Activated naive CD8-positive, alpha-beta T cell treated with anti-CD3 and anti-CD28 coated beads, Interleukin-2, amount 50 U/mL, for 16 hours (primary cell): ENCODE data around the gene TULP1.
A peak's percentile ranks its signal among the peaks of the same experiment; 100 is the strongest.

Experiments
- DNase-seq: peaks from one replicate; pipeline ENCODE4 v3.0.0-alpha.2; 2020; ENCODE audit warnings: low read depth, low spot score

TULP1 gene

DNA sequence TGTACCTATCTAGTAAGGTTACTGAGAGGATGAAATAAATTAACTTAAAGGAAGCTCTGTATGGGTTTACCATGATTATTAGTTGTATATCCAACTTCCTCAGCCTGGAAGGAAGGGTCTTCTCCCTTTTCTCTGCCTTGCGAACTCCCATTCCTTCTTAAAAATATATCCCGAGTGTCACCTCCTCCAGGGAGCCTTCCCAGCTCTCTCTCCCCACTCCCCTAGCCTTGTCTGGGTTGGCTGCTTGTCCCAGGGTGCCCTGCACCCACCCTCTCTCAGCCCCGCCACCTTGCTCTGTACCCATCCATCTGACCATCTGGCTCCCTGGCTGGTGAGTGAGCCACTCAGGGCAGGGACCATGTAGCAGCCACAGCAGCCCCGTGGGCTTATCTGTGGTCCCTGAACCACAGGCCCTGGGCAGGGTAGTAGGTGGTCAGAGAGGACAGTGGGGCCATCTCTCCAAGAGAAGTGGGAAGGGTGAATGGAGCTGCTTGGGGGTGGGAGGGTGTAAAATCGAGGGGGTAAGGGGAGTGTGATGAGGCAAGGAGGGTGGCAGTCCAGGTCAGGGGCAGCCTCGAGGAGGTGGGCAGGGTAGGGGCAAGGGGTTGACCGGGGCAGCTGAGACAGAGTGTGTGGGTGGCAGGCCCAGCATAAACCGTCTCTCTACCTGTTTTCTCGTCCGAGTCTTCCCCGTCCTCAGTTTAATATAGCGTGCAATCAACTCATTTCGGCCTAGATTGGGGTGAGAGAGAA is 28.6 kb downstream of the TULP1 start:
- DNase-seq: no peak

DNA sequence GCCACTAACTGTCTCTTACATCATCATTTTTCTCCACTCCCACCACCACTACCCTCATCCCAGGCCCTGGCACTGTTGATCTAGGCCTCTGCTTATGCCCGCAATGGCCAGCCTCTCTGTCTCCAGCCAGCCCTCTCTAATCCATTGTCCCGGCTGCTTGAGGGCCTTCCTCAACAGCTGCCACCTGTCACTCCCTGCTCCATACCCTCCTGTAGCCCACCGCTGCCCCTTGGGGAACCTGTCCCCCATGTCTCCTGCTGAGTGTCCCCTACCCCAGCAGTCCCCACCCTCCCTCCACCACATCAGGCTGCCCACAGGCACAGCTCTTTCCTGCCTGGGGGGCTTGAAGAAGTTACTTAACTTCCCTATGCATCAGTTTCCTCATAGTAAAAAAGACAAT is 29.2 kb downstream of the TULP1 start:
- no peak for DNase-seq

DNA sequence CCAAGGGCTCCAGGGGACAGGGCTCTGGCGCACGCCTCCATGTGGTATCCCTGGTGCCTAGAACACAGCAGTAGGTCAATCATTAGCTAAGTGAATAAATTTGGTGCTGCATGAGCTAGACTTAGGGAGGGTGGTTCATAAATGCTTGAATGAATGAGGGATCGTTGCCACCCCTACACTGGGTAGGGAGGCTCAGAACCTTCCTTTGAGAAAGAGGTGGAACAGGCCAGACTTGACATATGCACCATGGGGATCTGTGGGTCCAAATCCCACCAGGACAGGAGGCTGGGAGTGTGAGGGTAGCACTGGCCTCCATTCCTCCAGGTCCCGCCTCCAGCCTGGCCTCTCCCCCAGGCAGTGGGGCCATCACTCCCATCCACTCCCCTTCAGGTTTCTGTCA is 29.6 kb downstream of the TULP1 start:
- DNase-seq: no peak

DNA sequence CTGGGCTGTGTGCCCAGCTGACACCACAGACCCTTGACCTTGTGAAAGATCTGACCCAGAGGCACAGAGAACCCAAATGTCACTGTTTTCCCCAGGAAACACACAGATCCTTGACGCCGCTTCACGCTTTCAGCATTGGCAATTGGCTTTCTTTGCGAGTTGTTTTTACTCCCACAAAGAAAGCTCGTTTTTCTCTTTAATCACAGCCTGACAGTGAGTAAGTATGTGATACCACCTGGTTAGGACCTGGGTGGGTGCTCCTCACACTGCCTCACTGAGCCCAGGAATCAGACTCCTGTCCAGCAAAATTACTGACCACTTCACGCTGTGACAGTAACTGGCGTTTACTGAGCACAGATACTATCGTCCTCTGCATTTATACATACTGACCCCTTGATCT is 31.5 kb downstream of the TULP1 start:
- no peak for DNase-seq

DNA sequence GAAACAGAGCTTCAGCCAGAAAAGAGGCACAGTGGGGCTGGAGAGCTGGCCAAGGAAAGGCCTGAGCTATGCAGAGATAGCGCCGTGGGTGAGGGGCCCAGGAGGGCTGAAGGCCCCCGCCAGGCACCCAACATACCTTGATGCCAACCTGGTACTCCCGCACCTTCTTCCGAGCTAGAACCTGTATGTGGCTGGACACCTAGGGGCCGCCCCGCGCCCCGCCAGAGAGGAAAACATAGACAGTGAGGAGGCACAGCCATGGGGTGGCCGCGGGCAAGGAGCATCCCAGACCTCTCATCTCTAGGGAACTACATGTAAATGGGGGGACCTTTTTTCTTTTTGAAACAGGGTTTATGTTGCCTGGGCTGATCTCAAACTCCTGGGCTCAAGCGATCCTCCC is 32.5 kb downstream of the TULP1 start:
- DNase-seq: no peak

DNA sequence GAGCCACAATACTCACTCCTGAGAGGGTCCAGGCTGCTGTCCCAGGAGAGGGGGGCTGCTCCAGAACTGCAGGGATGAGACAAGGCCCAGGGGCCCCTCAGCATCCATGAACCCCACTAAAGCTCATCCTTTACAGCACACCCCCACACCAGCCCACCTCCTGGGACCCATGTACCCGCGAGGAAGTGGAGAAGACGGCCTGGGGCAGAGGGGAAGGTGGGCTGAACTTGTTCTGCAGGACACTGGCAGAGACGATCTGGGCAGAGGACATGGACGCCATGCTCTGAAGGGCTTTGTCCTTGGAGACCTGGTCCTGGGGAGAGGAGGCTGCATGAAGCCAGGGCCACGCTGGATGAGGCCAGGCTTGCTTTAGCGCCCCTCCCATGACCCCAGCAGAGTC is 34.4 kb downstream of the TULP1 start:
- no peak for DNase-seq

DNA sequence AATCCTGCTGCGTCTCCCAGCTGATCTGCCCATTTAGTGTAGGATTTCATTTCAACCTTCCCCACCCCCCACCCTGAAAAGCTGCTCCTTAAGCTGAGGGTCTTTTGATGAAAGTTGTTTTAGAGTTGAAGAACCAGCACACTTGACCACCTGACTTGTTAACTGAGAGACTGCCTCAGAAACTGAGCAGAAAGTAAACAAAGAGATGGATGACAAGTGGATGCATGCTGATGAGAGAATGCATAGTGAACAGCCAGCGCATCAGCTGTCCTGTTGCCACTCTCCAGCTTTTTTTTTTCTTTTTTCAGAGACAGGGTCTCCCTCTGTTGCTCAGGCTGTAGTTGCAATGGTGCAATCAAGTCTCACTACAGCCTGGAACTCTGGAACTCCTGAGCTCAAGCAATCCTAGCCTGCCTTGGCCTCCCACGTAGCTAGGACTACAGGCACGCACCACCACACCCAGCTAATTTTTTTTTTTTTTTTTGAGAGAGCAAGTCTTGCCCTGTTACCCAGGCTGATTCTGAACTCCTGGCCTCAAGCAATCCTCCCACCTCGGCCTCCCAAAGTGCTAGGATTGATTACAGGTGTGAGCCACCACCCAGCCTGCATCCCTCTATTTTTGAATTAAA is 35.0 kb downstream of the TULP1 start:
- DNase-seq: no peak

DNA sequence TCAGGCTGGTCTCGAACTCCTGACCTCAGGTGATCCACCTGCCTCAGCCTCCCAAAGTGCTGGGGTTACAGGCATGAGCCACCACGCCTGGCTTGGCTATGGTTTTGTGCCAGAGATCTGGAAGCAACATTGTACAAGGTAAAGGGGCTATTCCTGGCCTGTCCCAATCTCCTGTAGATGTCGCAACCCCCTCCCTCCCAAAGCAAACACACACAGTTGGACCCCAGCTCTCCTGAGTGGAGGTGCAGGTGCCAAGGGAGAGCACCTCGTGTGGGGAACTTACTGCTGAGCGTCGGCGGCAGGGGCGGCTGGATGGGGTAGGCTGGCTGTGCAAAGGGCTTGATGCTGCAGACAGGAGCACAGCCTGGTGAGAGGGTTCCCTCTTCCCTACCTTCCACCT is 35.7 kb downstream of the TULP1 start:
- DNase-seq: no peak

DNA sequence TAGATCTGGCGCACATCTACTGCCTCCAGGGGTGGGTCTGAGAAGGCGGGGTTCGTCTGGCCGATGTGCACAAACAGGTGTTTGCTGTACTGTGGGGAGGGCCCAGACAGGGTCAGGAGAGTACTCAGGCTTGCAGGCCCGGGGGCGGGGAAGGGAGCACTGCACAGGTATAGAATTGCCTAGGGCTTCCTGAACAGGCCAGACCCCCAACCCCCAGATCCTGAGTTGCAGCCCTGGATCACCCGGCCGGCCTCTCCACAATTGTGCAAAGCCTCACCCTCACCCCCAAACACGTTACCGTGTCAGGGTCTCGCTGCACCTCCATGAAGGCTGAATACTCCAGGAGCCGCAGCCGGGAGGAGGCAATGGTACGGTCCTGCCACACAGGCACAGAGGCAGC is 36.7 kb downstream of the TULP1 start:
- DNase-seq: no peak

DNA sequence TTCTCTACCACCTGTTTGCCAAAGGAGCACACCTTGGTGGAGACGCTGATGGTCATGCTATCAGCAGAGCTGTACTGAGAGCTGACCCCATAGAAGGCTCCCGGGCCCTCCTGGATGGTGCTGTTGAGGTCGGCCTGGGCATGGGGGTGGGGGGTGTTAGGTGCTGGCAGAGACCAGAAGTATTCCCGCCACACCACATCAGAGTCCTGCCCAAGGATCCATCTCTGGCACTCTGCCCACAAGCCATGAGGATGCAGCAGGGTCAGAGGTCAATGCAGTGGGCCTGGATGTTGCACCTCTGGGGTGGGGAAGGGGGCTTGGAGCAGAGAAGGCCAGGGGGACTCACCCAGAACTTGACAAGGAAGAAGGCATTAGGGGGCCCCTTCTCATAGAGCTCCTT is 37.1 kb downstream of the TULP1 start:
- DNase-seq: no peak

DNA sequence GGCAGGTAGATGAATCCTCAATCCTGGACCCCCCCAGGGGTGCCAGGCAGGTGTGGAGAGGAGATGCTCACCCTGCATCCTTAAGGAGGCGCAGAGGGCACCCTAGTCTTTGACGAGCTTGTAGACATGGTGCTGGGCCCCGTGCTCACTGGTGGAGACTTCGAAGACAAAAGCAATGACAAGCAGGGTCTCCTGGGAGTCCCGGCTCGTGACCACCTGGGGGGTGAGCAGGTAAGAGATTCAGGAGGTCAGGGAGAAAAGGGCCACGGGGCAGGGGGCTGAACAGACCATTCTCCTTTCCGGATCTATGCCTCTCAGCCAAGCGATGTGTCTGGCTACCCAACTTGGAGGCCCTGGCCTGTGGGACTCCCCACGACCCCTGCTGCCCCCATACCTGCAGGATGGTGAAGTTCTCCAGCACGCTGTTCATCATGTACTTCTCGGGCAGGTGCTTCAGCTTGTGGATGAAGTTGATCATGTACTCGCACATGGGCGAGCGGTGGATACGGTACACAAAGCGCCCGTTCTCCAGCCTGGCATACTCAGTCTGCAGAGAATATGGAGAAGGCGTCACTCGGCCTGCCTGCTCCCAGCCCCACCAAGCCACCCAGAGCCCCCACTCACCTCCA is 37.6 kb downstream of the TULP1 start:
- no peak for DNase-seq

DNA sequence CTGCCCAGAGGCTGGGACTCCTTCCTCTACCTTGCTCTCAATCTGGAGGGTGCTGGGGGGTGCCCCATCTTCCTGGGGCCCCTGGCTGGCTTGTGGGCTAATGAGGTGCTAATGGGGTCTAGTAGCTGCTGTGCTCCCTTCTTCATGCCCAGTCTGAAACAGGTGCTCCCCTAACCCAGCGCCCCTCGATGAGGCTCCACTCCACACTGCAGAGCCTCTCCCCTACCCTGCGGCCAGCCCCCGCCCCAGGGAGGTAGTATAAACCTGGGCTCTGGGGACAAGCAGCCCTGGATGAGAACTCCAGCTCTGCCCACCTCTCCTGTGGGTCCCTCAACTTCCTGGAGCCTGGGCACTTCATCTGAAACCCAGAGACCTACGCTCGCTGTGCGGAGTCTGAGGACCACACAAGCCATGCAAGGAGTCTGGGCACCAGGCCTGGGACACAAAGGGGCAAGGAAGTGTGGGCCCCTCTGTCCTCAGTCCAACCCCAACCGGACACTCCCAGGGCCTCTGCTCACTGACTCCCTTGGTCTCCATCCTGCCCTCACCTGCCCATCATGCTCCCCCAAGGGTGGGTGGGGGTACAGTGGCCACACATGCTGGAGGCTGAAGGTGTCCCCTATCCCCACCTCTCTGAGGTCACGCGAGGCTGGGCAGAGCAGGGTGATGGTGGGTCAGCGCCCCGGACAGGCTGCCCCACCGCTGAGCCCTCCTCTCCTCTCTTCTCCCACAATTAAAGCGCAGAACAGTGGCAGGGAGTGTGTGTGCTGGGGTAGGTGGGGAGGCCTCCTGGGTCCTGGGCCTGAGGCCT is 38.4 kb downstream of the TULP1 start:
- DNase-seq: no peak

DNA sequence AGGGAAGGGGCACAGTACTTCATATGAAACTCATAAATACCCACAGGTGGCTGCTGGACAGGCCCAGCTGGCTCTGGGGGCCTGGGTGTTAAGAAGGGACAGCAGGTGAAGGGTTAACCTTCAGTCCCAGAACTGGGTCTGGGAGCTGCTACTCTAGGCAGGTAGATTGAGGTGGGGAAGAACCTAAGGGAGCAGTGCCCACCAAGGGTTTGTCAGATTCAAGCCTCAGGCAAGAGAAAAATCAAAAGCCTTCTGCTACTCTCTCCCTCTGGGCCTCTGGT is 38.9 kb downstream of the TULP1 start:
- DNase-seq: no peak

DNA sequence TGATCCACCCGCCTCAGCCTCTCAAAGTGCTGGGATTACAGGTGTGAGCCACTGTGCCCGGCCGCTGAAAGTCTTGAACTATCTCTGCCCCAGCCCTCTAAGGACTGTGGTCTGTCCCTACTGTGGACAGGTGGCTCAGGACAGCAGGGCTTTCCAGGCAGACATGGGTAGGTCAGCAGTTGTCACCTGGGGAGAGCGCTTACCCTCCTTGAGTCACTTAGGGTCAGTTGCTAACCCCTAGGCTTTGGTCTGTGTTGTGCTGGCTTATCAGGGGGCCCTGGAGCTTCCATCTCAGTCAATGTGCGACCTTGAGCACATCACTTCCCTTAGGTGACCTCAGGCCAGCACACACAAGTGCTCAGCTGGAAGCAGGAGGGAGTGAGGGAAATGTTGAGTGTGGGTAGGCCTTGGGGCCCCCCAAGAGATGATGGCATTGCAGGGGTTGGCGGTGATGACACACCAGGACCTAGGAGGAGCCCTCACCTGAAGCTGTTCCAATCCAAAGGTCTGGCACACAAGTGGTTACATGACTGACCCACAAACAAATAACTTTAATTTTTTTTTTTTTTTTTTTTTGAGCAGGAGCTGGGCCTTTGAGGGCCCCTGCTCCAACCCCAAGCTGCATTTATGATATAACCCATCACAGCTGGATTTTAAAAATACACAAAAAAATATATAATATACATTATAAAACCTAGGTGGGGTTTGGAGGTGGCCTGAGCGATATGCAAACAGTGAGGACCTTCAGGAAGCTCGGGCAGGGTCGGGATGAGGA is 39.4 kb downstream of the TULP1 start:
- DNase-seq: no peak

DNA sequence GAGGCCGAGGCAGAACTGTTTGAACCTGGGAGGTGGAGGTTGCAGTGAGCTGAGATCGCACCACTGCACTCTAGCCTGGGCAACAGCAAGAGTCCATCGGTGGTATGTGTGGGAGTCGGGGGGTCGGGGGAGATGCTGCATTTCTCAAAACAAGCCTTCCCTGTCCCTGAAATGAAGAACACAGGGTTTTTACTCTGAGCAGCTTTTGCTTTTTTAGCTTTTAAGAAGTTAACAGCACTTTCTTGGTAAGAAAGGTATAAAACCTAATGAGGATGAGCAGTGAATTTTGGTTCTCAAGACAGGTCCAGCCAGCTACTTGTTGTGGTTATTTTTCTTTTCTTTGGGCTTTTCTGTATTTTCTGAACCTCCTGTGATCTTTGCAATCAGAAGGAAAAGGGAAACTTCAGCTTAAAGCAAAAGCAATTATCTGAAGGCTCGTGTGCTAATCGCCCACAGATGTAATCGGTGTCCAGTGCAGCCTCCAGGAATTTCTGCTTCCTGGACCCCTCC is 40.8 kb downstream of the TULP1 start:
- DNase-seq: no peak

DNA sequence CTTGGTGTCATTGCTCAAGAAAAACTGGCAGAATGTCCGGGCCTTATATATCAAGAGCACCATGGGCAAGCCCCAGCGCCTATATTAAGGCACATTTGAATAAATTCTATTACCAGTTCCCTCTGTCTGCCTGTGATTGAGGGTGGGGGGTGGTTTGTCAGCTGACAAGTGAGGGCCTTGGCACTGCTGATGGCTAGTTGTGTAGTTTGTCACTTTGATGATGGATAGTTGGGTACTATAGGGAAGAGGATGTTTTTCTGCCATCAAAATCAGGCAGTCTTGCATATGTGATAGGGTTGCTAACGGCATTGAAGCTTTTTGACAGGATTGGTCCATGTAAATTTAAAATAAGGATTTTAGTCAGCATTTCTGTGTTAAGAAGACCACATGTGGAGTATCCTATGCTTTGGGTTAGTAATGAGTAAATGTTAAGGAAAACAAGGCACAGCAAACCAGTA is 42.0 kb downstream of the TULP1 start:
- DNase-seq: no peak

DNA sequence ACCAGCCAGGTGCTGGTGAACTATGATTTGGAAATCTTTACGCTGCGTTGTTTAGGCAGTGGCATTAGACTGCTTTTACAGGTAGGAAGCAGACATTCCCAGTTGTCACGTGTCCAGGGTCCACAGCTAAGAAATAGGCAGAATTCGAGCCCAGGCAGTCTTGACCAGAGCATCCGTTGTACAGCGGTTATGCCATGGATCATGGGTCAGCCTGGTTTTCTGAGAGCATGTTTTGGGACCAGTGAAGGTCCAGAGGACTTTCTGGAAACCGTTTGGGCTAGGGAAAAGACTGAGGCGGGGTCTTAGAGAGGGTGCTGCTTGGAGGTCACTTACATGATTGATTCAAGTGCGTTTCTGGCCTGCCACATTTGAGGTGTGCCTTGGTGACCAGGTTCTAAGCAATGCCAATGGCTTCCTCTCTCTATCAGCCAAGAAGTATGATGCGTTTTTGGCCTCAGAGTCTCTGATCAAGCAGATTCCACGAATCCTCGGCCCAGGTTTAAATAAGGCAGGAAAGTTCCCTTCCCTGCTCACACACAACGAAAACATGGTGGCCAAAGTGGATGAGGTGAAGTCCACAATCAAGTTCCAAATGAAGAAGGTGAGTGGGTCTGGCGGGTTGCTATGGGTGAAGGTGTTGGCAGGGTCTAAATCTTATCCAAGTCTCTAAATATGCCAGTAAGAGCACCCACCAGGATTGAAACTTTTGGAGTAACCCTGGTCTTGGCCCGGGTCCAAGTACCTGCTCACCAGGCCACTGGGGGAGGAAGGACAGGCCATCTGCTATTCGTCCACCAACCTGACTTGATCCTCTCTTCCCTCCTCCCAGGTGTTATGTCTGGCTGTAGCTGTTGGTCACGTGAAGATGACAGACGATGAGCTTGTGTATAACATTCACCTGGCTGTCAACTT is 42.7 kb downstream of the TULP1 start:
- no peak for DNase-seq

DNA sequence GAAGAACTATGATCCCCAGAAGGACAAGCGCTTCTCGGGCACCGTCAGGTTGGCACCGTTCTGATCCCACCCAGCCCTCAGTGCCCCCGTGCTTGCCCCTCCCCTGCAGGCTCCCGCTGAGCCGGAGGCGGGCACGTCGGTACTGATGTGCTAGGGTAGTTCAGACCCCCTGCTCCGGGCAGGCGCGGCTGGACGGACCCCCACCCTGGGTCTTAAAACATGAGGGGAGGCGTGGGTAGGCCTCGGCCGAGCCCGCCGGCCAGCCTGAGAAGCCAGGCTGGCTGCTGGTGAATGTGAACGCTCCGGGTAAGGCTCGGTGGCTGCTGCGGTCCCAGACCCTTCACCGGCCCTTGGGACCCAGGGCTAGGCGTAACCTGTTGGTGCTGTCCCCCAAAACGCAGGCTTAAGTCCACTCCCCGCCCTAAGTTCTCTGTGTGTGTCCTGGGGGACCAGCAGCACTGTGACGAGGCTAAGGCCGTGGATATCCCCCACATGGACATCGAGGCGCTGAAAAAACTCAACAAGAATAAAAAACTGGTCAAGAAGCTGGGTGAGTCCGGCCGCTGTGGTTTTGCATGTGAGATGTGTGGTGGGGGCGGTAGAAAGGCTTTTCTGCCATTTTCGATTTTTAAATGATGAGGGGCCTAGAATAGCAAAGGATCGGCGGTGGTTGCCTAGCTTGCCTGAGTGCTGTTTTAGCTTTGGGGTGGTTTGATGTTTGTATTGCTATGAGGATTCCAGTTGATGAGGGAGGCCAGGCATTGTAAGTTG is 43.5 kb downstream of the TULP1 start:
- no peak for DNase-seq

DNA sequence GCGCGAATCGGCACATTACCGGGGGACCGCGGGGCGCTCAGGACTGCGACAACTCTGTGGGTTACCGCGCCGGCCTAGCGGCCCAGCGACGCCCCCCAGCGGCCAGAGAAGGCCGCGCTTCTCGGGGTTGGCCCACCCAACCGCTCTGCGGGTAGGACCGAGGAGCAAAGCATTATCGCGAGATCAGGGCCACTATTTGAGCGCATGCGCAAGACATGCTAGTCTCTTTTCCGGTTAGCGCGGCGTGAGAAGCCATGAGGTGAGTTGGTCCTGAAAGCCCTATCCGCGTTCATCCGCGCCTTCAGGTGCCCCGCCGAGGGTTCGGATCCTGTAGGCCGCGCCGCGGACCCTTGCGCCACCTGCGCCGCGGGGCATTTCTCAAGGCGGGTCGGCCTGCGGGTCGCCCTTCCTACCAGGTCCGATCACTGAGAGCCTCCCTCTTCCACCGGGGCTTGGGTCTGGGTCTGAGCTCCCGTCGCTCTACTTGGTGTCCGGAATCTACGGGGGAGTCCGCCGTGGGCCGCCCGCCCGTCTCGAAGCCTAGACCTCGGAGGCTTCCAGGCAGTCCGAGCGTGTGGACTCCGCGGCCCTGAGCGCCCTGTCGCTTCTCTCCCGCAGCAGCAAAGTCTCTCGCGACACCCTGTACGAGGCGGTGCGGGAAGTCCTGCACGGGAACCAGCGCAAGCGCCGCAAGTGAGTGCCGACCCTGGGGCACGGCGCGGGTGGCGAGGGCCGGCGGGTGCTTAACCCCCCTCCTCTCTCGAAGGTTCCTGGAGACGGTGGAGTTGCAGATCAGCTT is 44.3 kb downstream of the TULP1 start, which contains the start of gene RPL10A:
Gene RPL10A (plus strand): TSS at position 221 of the 799 bp plus-strand sequence. CDS start 34 bp downstream, at position 255.
- peak; percentile 89 for DNase-seq
